Measurements from ENCODE around the gene CCNY. TPM values are rescaled to one million over a fixed set of nuclear protein-coding genes. Genes with fewer than 3 reads are reported as not detected.
"Not testable (repeated sequence)": the region's sequence is repeated elsewhere in the genome, so short reads cannot be mapped to it uniquely, and the experiment has no call there.

CCNY gene
- total and polyA plus RNA-seq, 2 of the 4 experiments (the other 2 are of a cell fraction), result 38.0 to 131 TPM

- H3K9me3 ChIP-seq (ENCODE audit: control insufficient read depth, insufficient read depth, low read length); H3K36me3 ChIP-seq (ENCODE audit: control insufficient read depth, insufficient read depth, low read length); DNase-seq; BruUV-seq (replicated peaks); ATAC-seq (ENCODE audit: low read depth); H3K27me3 ChIP-seq (ENCODE audit: control insufficient read depth, insufficient read depth, low read length); H3K4ac ChIP-seq (ENCODE audit: low read depth, low read length); H3K9ac ChIP-seq (ENCODE audit: low read depth, low read length); in situ Hi-C loops (cut with MboI; ENCODE audit: low sequenced_read_pairs); H4K91ac ChIP-seq (ENCODE audit: insufficient read depth, low read depth, low read length); CTCF ChIA-PET; H3K18ac ChIP-seq (ENCODE audit: low read depth, low read length); H3K4me3 ChIP-seq (ENCODE audit: insufficient read depth, low read depth, low read length); dilution Hi-C loops (cut with HindIII; ENCODE audit: low sequenced_read_pairs, unreplicated experiment); H3K14ac ChIP-seq (replicated peaks; ENCODE audit: low read depth, low read length); H2AK9ac ChIP-seq (replicated peaks; ENCODE audit: low read depth, low read length, poor library complexity); H2AK5ac ChIP-seq (ENCODE audit: low read depth, low read length); H4K8ac ChIP-seq (ENCODE audit: low read depth in 2 of 2, low read length in 2 of 2); H3K27ac ChIP-seq (ENCODE audit: insufficient read depth, low read length); H2BK5ac ChIP-seq (ENCODE audit: low read depth, low read length, poor library complexity, severe bottlenecking); H2BK15ac ChIP-seq (ENCODE audit: low read depth, low read length); H3K4me2 ChIP-seq (ENCODE audit: low read depth, low read length); H2AFZ ChIP-seq (replicated peaks; ENCODE audit: low read length, poor library complexity); H2BK120ac ChIP-seq (ENCODE audit: low read depth, low read length); H4K5ac ChIP-seq (ENCODE audit: low read depth, low read length); POLR2A ChIA-PET (ENCODE audit: unreplicated experiment); H2BK20ac ChIP-seq (ENCODE audit: low read depth, low read length); H3K23ac ChIP-seq (ENCODE audit: low read depth, low read length); H3K56ac ChIP-seq (ENCODE audit: extremely low read depth, insufficient read depth, low read length): not testable (repeated sequence)
- WGBS, 2 experiments (ENCODE audit: extremely low coverage in 2 of 2, insufficient read length in 1 of 2), result 88% methylated on average over 3 of the region's 12 CpGs; no CpG with 5 or more reads in 1 of the 2 experiments
- H3K9me1 ChIP-seq (ENCODE audit: insufficient read depth, low read length), result peaks cover 13% of the 10 kb centered on the region
- peaks cover 60% of the 10 kb centered on the region for H4K20me1 ChIP-seq (ENCODE audit: insufficient read depth, low read length)
- H3K79me1 ChIP-seq (ENCODE audit: low read depth in 1 of 2, low read length in 2 of 2), result peaks cover 24 to 69% of the 10 kb centered on the region in 2 experiments
- intact Hi-C loops (cut with micrococcal nuclease), result loop anchor here (5.0 kb wide), 1 partner anchor 70 kb away; the partner anchor contains the start of gene CCNY
- peaks cover 13% of the 10 kb centered on the region for H3K4me1 ChIP-seq (ENCODE audit: control insufficient read depth, insufficient read depth, low read length)
Measured at GRCh38 chr10:35407696-35408095, 71.4 kb downstream of the CCNY start.
